NAMALWA (cell line): ENCODE data around the gene COL6A6.
"Not testable (repeated sequence)": the region's sequence is repeated elsewhere in the genome, so short reads cannot be mapped to it uniquely, and the experiment has no call there.

Source experiments
- DNase-seq: peaks from one replicate; pipeline ENCODE4 v3.0.0-alpha.2; 2015; ENCODE audit warnings: low spot score

Gene COL6A6

DNA sequence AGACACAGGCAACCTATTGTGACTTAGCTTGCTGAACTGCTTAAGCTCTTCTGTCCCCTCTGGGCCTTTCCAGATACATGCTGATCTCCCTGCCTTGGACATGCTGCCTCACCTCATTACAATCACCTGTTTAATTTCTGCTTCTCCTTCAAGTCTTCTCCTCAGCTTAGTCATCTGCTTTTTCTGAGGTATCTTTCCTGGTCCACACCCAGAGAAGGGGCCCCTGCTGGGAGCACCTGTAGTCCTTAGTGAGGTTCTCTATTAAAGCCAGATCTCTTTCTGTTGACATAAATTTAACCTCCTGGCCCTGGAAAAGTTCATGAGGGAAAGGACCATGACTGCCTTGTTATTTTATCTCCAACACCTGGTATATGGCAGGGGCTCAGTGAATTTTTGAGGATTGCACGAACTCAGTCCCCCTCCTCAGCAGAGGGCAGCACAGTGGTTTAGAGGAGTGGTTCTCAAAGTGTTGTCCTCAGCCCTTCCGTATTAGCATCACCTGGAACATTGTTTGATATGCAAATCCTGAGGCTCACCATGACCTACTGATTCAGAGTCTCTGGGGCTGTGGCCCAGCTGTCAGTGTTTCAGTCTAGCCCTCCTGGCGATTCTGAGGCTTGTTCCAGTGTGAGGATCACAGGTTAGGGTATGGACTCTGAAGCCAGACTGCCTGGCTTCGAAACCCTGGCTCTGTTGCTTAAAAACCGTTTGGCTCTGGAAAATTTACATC is 12.7 kb downstream of the COL6A6 start:
- DNase-seq, result no peak

DNA sequence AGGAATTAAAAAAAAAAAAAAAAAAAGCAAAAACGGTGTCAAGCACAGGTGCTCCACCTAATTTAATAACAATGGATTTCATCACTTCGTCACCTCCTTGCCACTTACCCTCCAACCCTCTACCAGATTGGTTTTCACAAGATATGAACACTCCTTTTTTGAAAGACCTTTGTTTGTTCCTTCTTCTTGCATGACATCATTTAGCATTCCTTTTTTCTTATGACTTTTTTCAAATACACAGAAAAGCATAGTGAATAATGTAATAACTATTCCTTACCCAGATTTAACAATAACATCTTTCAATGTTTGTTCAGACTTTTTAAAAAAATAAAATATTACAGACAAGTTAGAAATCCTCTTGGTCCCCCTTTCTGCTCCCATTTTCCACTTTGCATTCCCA is 16.3 kb downstream of the COL6A6 start:
- no peak for DNase-seq

DNA sequence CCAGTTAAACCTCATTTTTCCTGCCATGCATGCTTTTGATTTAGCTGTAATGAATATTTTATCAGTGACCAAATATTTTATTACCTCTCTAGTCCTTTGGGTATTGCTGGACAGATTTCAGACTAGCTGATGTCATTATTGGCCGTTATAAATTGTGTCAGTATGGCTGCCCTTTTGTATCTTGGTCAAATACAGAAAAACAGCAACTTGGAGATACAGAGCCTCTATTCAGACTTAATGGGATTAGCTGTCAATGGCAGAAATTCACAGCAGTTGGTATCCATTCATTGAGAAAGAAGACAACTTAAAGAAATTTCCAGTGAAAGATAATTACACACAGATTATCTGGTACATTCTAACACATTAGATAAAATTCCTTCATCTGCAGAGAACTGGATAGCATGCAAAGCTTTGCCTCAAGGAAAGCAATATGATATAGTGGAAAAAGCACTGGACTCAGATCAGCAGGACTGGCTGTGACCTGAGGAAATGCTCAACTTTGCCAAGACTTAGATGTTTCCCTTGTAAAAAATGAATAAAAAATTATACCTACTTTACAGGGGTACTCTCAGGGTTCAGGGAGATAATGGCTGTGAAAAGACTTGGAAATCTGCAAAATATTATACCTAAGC is 20.8 kb downstream of the COL6A6 start:
- no peak for DNase-seq

DNA sequence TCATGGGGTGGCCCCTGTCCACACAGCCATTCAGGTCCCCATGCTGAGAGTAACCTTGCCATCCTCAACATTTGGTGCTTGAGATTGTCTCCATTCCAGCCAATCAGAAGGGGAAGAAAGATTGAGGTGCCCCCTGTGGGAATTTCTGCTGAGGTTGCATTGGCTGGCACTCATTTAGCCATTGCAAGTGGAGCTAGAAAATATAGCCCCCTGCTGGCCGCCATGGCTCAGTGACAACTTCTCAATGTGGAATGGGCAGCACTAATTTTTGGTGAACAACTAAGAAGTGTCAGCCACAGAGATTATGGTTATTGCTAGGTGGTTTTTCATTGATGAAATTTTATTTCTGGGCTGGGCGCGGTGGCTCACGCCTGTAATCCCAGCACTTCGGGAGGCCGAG is 22.0 kb downstream of the COL6A6 start:
- peak; percentile 76 for DNase-seq

DNA sequence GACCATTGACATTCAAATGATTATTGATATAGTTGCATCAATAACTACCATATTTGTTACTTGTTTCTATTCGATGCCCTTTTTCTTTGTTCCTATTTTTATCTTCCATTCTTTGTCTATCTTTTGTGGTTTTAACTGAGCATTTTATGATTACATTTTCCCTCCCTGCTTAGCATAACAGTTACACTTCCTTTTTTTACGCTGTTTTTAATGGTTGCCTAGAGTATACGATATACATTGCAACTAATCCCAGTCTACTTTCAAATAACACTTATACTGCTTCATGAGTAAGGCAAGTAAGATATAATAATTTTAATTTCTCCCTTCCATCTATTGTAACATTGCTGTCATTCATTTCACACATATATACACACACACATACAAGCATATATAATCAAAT is 26.3 kb downstream of the COL6A6 start:
- no peak for DNase-seq

DNA sequence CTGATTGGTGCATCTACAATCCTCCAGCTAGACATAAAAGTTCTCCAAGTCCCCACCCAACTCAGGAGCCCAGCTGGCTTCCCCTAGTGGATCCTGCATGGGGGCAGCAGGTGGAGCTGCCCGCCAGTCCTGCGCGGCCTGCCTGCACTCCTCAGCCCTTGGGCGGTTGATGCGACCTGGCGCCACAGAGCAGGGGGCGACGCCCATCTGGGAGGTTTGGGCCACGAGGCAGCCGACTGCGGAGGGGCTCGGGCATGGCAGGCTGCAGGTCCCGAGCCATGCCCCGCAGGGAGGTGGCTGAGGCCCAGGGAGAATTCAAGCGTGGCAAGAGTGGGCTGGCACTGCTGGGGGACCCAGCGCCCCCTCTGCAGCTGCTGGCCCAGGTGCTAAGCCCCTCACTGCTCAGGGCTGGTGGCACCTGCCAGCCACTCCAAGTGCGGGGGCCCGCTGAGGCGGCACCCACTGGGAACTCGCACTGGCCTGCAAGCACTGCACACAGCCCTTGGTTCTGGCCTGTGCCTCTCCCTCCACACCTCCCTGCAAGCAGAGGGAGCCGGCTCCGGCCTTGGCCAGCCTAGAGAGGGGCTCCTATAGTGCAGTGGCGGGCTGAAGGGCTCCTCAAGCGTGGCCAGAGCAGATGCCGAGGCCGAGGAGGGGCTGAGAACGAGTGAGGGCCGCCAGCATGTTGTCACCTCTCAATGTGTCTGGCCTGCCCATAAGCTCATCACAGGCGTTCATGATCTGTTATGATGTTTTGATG is 30.1 kb downstream of the COL6A6 start:
- DNase-seq, result no peak

DNA sequence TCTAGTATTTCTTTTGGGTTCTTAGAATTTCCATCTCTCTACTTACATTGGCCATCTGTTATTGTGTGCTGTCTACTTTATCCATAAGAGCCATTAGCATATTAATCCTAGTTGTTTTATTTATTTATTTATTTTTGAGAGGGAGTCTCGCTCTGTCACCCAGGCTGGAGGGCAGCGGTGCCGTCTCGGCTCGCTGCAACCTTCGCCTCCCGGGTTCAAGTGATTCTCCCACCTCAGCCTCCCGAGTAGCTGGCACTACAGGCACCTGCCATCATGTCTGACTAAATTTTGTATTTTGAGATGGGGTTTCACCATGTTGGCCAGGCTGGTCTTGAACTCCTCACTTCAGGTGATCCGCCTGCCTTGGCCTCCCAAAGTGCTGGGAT is 30.7 kb downstream of the COL6A6 start:
- DNase-seq, result not testable (repeated sequence)

DNA sequence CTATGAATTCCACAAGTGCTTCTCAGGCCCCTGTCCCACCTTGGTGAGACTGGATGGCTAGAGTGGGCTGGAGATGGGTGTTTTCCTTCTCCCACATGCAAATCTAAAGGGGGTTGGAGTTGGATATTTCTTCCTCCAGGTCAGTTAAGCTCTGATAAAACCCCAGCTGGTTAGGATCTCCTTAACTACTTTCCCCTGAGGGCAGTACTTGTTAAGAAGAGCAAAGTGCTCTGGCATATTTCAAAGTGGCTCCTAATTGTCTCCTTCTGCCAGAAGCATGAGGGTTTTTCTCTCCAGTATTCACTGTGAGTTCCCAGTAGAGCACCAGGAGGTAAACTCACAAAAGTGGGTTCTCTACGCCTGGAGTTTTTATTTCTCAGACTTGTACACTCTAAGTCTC is 31.4 kb downstream of the COL6A6 start:
- DNase-seq, result no peak

DNA sequence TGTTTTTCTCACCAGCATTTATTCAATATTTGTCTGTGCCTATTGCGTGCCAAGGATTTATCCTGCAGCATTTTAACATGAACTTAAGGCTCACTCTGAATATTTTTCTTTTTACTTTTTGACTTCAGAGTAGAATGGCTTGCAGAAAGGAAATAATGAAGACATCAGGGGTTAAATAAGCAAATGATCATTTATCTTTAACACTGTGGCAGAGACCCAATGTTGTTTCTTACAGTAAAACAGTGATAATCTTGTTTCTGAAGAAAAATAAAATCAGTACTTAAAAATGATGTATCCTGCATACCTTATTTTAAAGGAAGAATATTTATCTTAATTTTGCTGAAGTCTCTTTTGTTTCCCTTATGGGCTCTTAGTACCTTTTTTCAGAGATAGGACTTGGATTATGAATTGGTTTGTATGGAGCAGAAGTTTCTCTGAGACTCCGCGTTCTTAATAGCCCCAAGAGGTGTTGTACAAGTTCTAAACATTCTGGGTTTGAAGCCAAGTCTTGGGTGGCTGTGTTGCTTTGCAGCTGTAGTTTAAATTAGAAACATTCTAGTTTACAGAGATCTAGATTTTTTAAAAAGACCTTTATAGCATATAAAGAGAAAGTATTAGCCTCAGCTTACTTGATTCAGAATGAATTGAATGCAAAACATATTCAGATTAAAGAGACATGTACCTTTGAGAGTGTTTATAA is 40.5 kb downstream of the COL6A6 start:
- no peak for DNase-seq

DNA sequence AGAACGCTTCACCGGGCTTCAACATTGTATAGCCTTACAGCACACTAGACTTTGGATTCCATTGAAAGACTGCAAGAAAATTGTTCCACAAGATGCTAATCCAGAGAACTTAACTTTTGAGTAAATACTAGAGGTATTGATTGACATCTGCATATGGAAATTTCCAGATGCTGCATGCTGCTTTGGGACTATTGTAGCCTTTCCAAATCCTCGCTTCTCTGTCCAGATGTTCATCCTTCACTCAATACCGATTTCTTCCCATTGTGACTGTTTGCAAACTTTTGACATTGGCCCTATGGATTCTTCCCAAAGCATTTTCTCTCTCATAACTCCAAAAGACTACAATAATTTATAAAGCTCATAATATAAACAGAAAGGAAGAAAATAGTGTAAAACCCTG is 41.4 kb downstream of the COL6A6 start:
- DNase-seq, result no peak

DNA sequence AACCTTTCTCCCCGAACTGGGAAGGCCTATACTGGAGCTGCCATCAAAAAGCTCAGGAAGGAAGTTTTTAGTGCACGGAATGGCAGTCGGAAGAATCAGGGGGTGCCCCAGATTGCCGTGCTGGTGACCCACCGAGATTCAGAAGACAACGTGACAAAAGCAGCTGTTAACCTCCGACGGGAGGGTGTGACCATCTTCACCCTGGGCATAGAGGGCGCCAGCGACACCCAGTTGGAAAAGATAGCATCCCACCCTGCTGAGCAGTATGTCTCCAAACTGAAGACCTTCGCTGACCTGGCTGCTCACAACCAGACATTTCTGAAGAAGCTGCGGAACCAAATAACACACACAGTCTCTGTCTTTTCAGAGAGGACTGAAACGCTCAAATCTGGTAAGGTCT is 48.2 kb downstream of the COL6A6 start:
- DNase-seq, result peak; percentile 4
